SU-DHL-6 (cell line): ENCODE data around the gene CLCA4.

Source experiments
- H2AFZ ChIP-seq: fragments of 200-600 bp; sonication (generic); 2 replicates; pipeline ENCODE4 v1.6.1; 2014; ENCODE audit warnings: low read depth, mild to moderate bottlenecking, moderate library complexity, mixed read lengths, antibody characterized with exemption, low read length; ENCODE audit not compliant: severe bottlenecking
- H3F3A ChIP-seq: fragments of 200-600 bp; shearing (Covaris generic); 2 replicates; pipeline ENCODE4 v1.6.0; 2016; ENCODE audit warnings: antibody characterized with exemption, mild to moderate bottlenecking; ENCODE audit not compliant: insufficient read depth
- H3K27ac ChIP-seq: fragments of 200-600 bp; sonication (generic); 2 replicates; pipeline ENCODE4 v1.5.1; 2016; ENCODE audit warnings: low read depth, mild to moderate bottlenecking, low read length, moderate library complexity, mixed read lengths
- H3K27me3 ChIP-seq: fragments of 200-600 bp; sonication (generic), shearing (Covaris generic); 2 replicates; pipeline ENCODE4 v1.6.0; 2014; ENCODE audit warnings: mild to moderate bottlenecking, low read length
- H3K36me3 ChIP-seq: fragments of 200-600 bp; sonication (generic); 2 replicates; pipeline ENCODE4 v1.6.1; 2014; ENCODE audit warnings: mild to moderate bottlenecking, low read length, mixed read lengths
- H3K4me2 ChIP-seq: fragments of 300-600, 200-600 bp; shearing (Covaris generic), sonication (generic); 2 replicates; pipeline ENCODE4 v1.6.0; 2014; ENCODE audit warnings: low read length, low read depth, mild to moderate bottlenecking; ENCODE audit not compliant: poor library complexity, severe bottlenecking
- H3K4me3 ChIP-seq: fragments of 200-600 bp; sonication (generic); 2 replicates; pipeline ENCODE4 v1.5.1; 2014; ENCODE audit warnings: antibody characterized with exemption, low read length, mild to moderate bottlenecking, mixed read lengths; ENCODE audit not compliant: insufficient read depth, poor library complexity, severe bottlenecking
- H3K79me2 ChIP-seq: fragments of 200-600 bp; sonication (generic); 2 replicates; pipeline ENCODE4 v1.6.1; 2014; ENCODE audit warnings: mild to moderate bottlenecking, low read length, moderate library complexity; ENCODE audit not compliant: insufficient read depth
- H3K9ac ChIP-seq: fragments of 200-600 bp; sonication (generic); 2 replicates; pipeline ENCODE4 v1.7.0; 2014; ENCODE audit warnings: mild to moderate bottlenecking, low read length
- H3K9me2 ChIP-seq: fragments of 200-600 bp; sonication (generic); replicated peaks from 2 replicates; pipeline ENCODE4 v1.6.1; 2014; ENCODE audit warnings: low read length; ENCODE audit not compliant: insufficient read depth
- H3K9me3 ChIP-seq: fragments of 200-600 bp; sonication (generic); 2 replicates; pipeline ENCODE4 v1.6.1; 2014; ENCODE audit warnings: low read length, mixed read lengths; ENCODE audit not compliant: insufficient read depth
- H4K20me1 ChIP-seq: fragments of 200-600 bp; sonication (generic); 2 replicates; pipeline ENCODE4 v1.6.1; 2014; ENCODE audit warnings: low read depth, mild to moderate bottlenecking, antibody characterized with exemption, low read length, moderate library complexity, mixed read lengths
- EZH2phosphoT487 ChIP-seq: fragments of 200-600 bp; sonication (generic), shearing (Covaris generic); conservative IDR thresholded peaks from 2 replicates; pipeline ENCODE4 v1.6.1; 2018; ENCODE audit warnings: mild to moderate bottlenecking, antibody characterized with exemption, low read length, moderate library complexity, mixed read lengths
- TF ChIP-seq, protein P1 (sequence below): fragments of 200-600 bp; sonication (generic); IDR thresholded peaks from one replicate; pipeline ENCODE4 v1.5.1; 2017; ENCODE audit warnings: antibody characterized with exemption, mild to moderate bottlenecking, low read length, moderate library complexity; ENCODE audit not compliant: insufficient read depth, poor library complexity, severe bottlenecking

The CLCA4 gene

DNA sequence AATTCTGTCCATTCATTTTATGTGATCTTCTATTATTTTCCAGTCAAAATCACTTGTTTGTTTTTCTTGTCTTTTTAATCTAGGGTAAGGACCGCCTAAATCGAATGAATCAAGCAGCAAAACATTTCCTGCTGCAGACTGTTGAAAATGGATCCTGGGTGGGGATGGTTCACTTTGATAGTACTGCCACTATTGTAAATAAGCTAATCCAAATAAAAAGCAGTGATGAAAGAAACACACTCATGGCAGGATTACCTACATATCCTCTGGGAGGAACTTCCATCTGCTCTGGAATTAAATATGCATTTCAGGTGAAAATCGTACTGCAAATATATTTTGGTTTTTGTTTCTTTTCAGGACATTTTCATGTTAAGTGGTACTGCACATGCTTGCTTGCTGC lies 20.5 kb downstream of the CLCA4 start:
- no peak overlapping the region for H3K4me2 ChIP-seq
- no peak for TF ChIP-seq EZH2phosphoT487
- TF ChIP-seq, protein P1, sequence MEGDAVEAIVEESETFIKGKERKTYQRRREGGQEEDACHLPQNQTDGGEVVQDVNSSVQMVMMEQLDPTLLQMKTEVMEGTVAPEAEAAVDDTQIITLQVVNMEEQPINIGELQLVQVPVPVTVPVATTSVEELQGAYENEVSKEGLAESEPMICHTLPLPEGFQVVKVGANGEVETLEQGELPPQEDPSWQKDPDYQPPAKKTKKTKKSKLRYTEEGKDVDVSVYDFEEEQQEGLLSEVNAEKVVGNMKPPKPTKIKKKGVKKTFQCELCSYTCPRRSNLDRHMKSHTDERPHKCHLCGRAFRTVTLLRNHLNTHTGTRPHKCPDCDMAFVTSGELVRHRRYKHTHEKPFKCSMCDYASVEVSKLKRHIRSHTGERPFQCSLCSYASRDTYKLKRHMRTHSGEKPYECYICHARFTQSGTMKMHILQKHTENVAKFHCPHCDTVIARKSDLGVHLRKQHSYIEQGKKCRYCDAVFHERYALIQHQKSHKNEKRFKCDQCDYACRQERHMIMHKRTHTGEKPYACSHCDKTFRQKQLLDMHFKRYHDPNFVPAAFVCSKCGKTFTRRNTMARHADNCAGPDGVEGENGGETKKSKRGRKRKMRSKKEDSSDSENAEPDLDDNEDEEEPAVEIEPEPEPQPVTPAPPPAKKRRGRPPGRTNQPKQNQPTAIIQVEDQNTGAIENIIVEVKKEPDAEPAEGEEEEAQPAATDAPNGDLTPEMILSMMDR = no peak

DNA sequence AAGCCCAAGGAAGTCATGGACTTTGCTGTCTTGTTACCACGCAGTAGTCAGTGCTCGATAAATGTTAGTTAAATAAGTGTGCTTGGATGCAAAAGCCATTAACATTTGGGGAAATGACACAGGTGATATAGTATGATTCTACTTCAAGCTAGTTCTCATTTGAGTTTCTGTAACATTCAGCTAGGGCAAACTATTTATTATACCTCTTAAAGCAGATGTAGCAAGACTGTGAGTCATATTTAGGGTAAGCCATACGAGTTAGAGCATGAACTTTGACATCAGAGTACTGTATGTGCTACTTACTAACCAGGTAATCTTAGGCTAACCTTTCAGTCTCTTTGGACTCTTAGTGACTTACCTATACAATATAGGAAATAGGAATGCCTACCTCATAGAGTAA lies 21.0 kb downstream of the CLCA4 start:
- H3K4me3 ChIP-seq = no peak overlapping the region
- no peak overlapping the region for H2AFZ ChIP-seq
- no peaks in the 10 kb centered on the region for H3K9me3 ChIP-seq
- H3K27me3 ChIP-seq = no peaks in the 10 kb centered on the region
- H3K9me2 ChIP-seq = no peaks in the 10 kb centered on the region
- H3K79me2 ChIP-seq = no peaks in the 10 kb centered on the region
- no peaks in the 10 kb centered on the region for H4K20me1 ChIP-seq
- H3K4me2 ChIP-seq = no peak overlapping the region
- no peak overlapping the region for H3K9ac ChIP-seq
- no peaks in the 10 kb centered on the region for H3F3A ChIP-seq
- TF ChIP-seq, protein P1 = no peak
- no peak for TF ChIP-seq EZH2phosphoT487
- no peaks in the 10 kb centered on the region for H3K36me3 ChIP-seq
- H3K27ac ChIP-seq = no peak overlapping the region

More for the DNA sequence above, 20.5 kb downstream of the CLCA4 start:
- Histone ChIP-seq H4K20me1 (no peaks in the 10 kb centered on the region), H3K4me3 (no peak overlapping the region), H3K9me2 (no peaks in the 10 kb centered on the region), H2AFZ (no peak overlapping the region), H3K36me3 (no peaks in the 10 kb centered on the region), H3K27ac (no peak overlapping the region), H3K27me3 (no peaks in the 10 kb centered on the region), H3K9ac (no peak overlapping the region), H3K79me2 (no peaks in the 10 kb centered on the region), H3K9me3 (no peaks in the 10 kb centered on the region), H3F3A (no peaks in the 10 kb centered on the region)

DNA sequence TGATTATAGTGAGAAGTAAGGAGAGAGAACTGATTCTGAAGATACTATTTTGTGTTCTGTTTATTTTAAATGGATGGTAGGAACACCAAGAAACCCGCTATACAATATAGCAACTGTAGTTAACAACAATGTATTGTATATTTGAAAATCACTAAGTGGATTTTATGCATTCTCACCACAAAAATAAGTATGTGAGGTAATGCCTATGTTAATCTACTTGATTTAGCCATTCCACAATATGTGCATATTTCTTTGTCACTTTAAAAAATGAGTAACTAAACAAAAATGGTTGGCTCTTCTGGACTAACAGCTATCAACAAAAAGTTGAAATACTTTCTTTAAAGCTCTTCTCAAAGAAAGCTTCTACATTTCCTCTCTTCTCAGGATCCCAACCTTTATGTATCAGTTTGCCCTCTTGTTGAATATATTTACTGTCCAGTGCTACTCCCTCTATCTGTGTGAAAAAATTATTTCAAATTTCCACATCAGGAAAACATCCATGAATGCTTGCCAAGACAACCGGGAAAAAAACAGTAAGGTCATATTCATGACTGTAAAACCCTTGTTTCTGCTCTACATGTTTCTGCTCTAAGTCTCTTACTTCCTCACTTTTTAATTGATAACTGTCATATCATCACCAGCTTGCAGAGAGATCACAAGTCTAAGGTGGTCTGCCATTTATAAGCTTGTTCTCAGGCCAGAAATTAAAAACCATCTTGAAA lies 27.0 kb downstream of the CLCA4 start:
- H3K79me2 ChIP-seq = no peaks in the 10 kb centered on the region
- H3K27me3 ChIP-seq = no peaks in the 10 kb centered on the region
- H4K20me1 ChIP-seq = no peaks in the 10 kb centered on the region

More for the DNA sequence above, 27.0 kb downstream of the CLCA4 start:
- Histone ChIP-seq H2AFZ (no peak overlapping the region), H3K9ac (no peak overlapping the region), H3K4me2 (no peak overlapping the region), H3K9me3 (no peaks in the 10 kb centered on the region), H3K9me2 (no peaks in the 10 kb centered on the region), H3K27ac (no peak overlapping the region), H3F3A (no peaks in the 10 kb centered on the region), H3K4me3 (no peak overlapping the region), H3K36me3 (no peaks in the 10 kb centered on the region)
- TF ChIP-seq, protein P1 = no peak
- TF ChIP-seq EZH2phosphoT487 = no peak
